Measurements from ENCODE around the gene PKMYT1. TPM values are rescaled to one million over a fixed set of nuclear protein-coding genes. Genes with fewer than 3 reads are reported as not detected.
A peak's percentile ranks its signal among the peaks of the same experiment; 100 is the strongest.

The PKMYT1 gene
- polyA plus RNA-seq, 1 of the 3 experiments (the other 2 are of a cell fraction) = 8.5 TPM

- H3K9me2 ChIP-seq = no peaks in the 10 kb centered on the region
- H3K4me2 ChIP-seq = no peak overlapping the region; the same call in 1 of the 2 replicates
- WGBS (ENCODE audit: low lambda C conversion rate) = 17% methylated on average over 12 of the region's 19 CpGs
- H4K20me1 ChIP-seq (ENCODE audit: insufficient read depth) = no peaks in the 10 kb centered on the region
- no peak overlapping the region for H3K27ac ChIP-seq (ENCODE audit: low read depth in 2 of 2, low read length in 1 of 2)
- no peaks in the 10 kb centered on the region for H3K9me3 ChIP-seq
- peaks cover 5 to 16% of the 10 kb centered on the region in 2 experiments for H3K36me3 ChIP-seq (replicated peaks in 1 of 2; ENCODE audit: control insufficient read depth in 1 of 2, insufficient read depth in 2 of 2, low read length in 1 of 2)
- POLR2A ChIA-PET = no interaction called here
- peak; percentile 86 for DNase-seq
- H3K9ac ChIP-seq = no peak overlapping the region
- TF ChIP-seq IRF3 (IDR thresholded peaks at IDR 0.05; ENCODE audit: low read depth, low read length) (no peak), NRF1 (IDR thresholded peaks at IDR 0.05; ENCODE audit: low read depth, low read length) (no peak), TCF12 (IDR thresholded peaks at IDR 0.05) (no peak), SMC3 (IDR thresholded peaks at IDR 0.05; ENCODE audit: low read depth, low read length) (peak; percentile 67), YY1 (IDR thresholded peaks at IDR 0.05; ENCODE audit: low read depth) (no peak), MEF2A (IDR thresholded peaks at IDR 0.05; ENCODE audit: borderline replicate concordance, low read depth) (no peak), MXI1 (IDR thresholded peaks at IDR 0.05; ENCODE audit: low read depth, low read length) (peak; percentile 79), CHD2 (IDR thresholded peaks at IDR 0.05; ENCODE audit: low read length, partially characterized antibody) (no peak), RFX5 (IDR thresholded peaks at IDR 0.05; ENCODE audit: low read length) (peak; percentile 54; the same call in 1 of the 2 replicates), FOXM1 (IDR thresholded peaks at IDR 0.05; ENCODE audit: low read depth) (no peak), MAX (IDR thresholded peaks at IDR 0.05; ENCODE audit: low read depth) (peak; percentile 77), NFIC (IDR thresholded peaks at IDR 0.05; ENCODE audit: borderline replicate concordance) (no peak), RAD21 (IDR thresholded peaks at IDR 0.05; ENCODE audit: low read length) (peak; percentile 85), GABPA (IDR thresholded peaks at IDR 0.05; ENCODE audit: low read depth) (no peak)
- TF ChIP-seq, protein P1, sequence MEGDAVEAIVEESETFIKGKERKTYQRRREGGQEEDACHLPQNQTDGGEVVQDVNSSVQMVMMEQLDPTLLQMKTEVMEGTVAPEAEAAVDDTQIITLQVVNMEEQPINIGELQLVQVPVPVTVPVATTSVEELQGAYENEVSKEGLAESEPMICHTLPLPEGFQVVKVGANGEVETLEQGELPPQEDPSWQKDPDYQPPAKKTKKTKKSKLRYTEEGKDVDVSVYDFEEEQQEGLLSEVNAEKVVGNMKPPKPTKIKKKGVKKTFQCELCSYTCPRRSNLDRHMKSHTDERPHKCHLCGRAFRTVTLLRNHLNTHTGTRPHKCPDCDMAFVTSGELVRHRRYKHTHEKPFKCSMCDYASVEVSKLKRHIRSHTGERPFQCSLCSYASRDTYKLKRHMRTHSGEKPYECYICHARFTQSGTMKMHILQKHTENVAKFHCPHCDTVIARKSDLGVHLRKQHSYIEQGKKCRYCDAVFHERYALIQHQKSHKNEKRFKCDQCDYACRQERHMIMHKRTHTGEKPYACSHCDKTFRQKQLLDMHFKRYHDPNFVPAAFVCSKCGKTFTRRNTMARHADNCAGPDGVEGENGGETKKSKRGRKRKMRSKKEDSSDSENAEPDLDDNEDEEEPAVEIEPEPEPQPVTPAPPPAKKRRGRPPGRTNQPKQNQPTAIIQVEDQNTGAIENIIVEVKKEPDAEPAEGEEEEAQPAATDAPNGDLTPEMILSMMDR (IDR thresholded peaks at IDR 0.05) = peak; percentile 94
- TF ChIP-seq, protein P2, sequence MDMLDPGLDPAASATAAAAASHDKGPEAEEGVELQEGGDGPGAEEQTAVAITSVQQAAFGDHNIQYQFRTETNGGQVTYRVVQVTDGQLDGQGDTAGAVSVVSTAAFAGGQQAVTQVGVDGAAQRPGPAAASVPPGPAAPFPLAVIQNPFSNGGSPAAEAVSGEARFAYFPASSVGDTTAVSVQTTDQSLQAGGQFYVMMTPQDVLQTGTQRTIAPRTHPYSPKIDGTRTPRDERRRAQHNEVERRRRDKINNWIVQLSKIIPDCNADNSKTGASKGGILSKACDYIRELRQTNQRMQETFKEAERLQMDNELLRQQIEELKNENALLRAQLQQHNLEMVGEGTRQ (IDR thresholded peaks at IDR 0.05; ENCODE audit: borderline replicate concordance, low read depth, low read length) = no peak
- peaks cover 5% of the 10 kb centered on the region for H3F3A ChIP-seq (replicated peaks; ENCODE audit: insufficient read depth)
- no peaks in the 10 kb centered on the region for H3K27me3 ChIP-seq (ENCODE audit: insufficient read depth)
- peaks cover 0 to 5% of the 10 kb centered on the region in 2 experiments; a peak in 1 of 4 replicates for H3K4me1 ChIP-seq (ENCODE audit: control insufficient read depth in 1 of 2, insufficient read depth in 2 of 2, low read depth in 1 of 2, low read length in 1 of 2)
- peaks cover 5% of the 10 kb centered on the region; the same call in 1 of the 2 replicates for H3K79me2 ChIP-seq (ENCODE audit: insufficient read depth)
- peak overlapping the region in 1 of 2 experiments; percentile 37; a peak in 1 of 4 replicates for H3K4me3 ChIP-seq (ENCODE audit: low read depth in 2 of 2, low read length in 1 of 2)
- no peak overlapping the region for H2AFZ ChIP-seq (ENCODE audit: low read depth)
- CTCF ChIA-PET = interaction anchor here (0.5 to 3.6 kb wide), 51 partner anchors 8 to 435 kb away, joined by 3 to 54 read pairs (median 5); partner anchors contain the start of genes FLYWCH1, FLYWCH2, KREMEN2 and PAQR4
These were observed 53.1 kb downstream of the PKMYT1 start for GRCh38 chr16:2927010-2927646.

Measured in SK-N-SH (cell line).